Right lobe of liver (tissue), 4 donors: ENCODE measurements around the gene GGT7.

Experiments
- POLR2A ChIP-seq: fragments of 450-650 bp; IDR thresholded peaks from one replicate; pipeline ENCODE4 v1.6.1; 2017; ENCODE audit warnings: antibody characterized with exemption, mild to moderate bottlenecking
- TF ChIP-seq, protein P1 (sequence below), 4 donors: fragments of 200-600 bp in 3 of 4; fragments of 450-650 bp in 1 of 4; IDR thresholded peaks; one replicate each; pipeline versions ENCODE4 v1.5.1 to v1.8.0; 2016 to 2022; ENCODE audit warnings: antibody characterized with exemption in 4 of 4, mild to moderate bottlenecking in 2 of 4
- donor health status: DM: no; HTN: no; CAD: no.
- donor health status: DM: no; HTN: no; CAD: no.
- donor health status: DM: no; HTN: yes; CAD: no.

DNA sequence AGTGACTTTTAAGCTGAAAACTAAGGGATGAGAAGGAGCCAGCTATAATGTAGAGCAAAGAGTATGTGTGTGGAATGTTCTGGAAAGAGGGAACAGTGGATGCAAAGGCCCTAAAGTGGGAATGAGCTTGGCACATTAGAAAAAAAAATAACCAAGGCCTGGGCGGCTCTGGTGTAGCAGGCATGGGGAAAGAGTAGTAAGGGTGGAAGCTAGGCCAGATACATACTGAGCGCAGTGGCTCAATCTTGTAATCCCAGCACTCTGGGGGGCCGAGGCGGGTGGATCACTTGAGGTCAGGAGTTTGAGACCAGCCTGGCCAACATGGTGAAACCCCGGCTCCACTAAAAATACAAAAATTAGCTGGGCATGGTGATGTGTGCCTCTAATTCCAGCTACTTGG lies 8.4 kb downstream of the GGT7 start:
- TF ChIP-seq POLR2A: no peak
- TF ChIP-seq, protein P1, sequence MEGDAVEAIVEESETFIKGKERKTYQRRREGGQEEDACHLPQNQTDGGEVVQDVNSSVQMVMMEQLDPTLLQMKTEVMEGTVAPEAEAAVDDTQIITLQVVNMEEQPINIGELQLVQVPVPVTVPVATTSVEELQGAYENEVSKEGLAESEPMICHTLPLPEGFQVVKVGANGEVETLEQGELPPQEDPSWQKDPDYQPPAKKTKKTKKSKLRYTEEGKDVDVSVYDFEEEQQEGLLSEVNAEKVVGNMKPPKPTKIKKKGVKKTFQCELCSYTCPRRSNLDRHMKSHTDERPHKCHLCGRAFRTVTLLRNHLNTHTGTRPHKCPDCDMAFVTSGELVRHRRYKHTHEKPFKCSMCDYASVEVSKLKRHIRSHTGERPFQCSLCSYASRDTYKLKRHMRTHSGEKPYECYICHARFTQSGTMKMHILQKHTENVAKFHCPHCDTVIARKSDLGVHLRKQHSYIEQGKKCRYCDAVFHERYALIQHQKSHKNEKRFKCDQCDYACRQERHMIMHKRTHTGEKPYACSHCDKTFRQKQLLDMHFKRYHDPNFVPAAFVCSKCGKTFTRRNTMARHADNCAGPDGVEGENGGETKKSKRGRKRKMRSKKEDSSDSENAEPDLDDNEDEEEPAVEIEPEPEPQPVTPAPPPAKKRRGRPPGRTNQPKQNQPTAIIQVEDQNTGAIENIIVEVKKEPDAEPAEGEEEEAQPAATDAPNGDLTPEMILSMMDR (IDR thresholded peaks at IDR 0.05): no peak
